Stimulated activated CD8-positive, alpha-beta memory T cell treated with anti-CD3 and anti-CD28 coated beads, Interleukin-7, amount 100 ng/mL, for 48 hours (primary cell): ENCODE results near the gene PDE8B.

Source experiments
- DNase-seq, 2 donors: peaks; one replicate each; pipeline ENCODE4 v3.0.0-alpha.2; 2020; ENCODE audit warnings: low read depth in 1 of 2; ENCODE audit errors: extremely low read depth in 1 of 2

Gene PDE8B

DNA sequence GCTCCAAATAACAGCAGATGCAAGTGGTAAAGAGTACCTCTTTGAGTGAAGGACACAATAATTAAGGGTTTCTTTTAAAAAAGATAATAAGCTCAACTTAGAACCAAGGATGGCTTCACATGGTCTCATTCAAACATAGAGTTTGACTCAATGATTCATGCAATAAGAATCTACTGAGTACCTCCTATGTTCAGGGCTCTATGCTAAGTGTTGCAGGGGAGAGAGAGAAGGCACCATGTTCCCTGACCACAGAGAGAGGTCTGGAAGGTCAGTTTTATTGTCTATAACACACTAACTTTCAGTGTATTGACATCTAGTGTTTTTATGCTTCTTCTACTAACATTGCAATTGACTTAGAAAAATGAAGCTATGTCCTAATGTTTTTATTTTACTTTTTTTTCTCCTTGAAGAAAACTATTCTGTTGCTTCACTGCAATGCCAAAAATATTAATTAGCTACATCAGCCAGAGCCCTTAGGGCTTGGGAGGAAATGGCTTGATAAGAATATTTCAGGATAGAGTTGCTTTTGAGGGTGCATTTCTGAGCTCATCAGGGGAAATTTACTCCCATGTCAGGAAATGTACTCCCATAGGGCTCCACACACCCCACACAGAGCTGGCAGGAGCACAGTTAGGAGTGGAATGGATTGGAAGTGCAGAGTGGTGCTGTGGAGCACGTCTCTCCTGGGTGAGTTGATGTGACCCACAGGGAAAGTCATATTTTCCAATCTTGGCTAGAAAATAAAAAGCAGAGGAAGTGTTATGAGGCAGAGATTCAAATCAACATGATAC, 106.6 kb downstream of the PDE8B start:
- DNase-seq: no peak

DNA sequence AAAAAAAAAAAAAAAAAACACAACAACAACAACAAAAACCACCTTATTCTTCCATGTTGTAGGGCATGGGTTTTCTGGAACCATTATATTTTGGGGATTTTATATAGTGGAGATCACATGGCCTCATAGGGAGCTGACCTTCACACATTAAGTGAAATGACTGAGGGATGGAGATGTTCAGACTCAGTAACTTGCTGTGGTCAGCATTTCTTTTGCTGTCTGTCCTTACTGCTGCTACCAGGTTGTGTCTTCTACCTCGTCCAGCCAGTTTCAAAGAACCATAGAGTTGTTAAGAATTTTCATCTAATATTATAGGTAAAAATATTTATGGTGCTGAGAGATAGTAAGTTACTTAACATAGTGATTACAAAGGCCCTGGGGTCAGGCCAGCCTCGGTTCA, 107.6 kb downstream of the PDE8B start:
- no peak for DNase-seq

DNA sequence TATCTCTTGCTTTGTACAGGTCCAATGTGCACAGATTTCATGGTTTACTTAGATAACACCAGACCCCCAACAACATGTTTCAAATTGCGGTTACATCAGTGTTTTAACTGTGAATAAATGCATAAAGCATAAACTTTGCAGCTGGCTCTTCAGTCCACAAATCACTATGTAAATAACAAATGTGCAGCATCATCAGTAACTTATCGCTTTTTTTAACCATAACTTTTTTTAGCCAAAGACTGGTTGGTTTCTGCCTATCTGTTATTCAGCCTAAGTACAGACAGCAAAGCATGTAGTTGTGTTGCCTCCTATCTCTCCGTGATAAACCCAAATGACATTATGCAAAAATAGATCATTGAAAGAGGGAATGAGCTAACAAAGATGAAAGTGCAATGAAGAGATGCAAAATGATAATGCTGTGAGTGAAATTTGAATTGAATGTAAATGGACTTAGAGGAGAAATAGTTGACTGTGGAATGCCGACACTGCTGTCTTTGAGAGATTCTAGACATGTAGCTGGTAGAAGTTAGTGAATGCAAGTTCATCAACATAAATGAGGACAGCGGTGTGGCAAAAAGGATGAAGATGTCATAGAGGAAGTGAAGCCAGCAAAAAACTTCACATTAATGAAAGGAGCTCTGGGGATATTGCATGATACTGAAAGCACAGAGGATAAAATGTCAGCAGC, 108.8 kb downstream of the PDE8B start:
- no peak for DNase-seq

DNA sequence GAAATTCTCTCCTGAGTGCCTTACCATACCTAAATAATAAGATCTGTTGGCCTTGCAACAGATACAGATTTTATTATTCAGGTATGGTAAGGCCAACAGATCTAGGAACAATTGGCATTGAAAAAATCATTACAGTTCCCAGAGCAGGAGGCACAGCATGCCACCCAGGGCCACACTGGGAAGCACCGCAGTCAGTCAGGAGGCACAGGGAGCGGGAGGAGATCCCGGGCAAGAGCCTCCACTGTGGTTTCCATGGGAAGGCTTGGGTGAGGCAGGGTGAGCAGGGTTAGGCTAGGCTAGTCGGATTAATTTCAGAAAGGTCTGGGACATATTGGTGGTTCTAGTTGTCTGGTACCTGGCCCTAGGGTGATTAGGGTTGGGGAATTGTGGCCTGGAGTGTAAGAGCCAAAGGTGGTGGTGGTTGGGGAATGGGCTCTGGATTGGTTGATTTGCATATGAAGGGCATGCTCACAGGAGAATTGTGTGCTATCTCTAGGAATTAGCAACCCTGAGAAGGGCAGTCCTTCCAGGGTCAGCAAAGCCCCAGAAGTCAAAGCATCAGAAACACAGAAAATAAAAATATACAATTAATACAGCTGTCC, 111.4 kb downstream of the PDE8B start:
- DNase-seq: no peak

DNA sequence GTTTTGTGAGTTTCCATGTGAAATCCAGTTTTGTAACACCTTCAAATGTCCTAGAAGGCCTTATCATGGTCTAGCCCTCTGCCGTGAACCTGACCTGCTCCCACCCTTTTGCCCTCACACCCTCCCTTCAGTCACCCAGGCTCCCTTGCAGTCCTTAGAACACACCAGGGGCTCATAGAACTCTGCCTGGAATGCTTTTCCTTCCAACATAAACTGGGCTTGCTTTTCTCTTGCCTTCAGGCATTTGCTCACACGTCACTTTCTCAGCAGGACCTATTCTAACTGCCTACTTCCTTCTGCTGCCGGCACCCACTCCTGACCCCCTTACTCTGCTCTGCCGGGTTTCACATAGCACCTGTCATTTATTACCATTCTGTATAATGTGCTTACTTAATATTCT, 111.9 kb downstream of the PDE8B start:
- DNase-seq: no peak

DNA sequence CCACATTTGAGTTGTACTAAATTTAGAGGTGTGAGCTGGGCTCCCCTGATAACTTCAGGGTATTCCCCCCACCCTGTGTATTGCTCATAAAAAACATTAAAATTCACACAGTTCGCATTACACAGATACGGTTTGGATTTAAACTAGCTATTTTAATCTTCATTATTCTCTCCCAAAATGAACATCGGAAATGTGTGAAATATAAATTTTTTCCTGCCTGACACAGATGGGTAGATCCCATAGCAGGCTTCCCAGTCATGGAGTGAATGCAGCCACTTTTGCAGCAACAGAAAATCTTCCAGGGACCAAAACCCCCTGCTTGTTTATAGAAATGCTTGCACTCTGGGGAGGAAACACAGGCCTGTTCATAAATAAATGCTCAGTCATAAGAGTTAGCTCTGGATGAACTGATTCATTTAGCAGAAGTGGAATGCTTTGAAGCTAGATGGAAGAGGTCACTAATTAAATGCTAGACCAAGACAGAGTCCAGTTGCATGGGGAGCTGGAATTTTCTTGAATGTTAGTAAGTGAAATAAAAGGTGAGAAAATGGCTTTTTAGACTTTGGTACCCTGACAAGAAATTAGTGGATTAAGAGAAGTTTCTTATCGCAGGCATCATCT, 115.6 kb downstream of the PDE8B start:
- DNase-seq: no peak

DNA sequence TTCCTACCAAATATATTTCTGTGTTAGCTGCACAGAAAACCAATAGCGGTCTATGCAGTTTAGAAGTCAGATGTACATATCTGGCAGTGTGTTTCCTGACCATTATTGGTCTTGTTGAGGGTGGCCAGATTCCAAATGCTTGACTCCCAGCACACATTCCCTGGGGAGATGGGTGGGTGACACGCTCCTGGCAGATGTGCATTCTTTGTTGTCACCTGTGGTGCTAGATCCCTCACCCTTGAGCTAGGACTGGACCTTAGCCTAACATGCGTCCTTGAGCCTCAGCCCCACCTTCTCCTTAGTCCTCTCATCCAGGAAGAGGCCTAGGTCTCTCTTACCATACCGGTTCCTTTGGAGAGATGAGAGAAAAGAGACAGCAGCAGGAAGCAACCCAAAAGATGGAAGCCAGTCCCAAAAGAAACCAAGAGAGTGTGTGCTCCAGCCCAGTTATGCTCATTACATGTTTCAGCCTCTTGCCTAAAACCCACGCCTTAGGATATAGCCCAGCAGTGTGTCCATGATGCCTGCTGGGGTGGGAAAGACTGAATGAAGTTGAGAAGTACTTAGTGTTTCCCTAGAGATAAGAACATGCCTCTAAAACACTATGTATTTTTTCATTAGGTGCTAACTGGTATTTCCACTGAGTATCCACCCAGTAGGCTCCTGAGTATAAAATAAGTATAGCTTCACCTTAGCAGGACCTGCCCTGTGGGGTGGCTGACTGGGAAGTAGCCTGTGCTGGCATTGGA, 116.7 kb downstream of the PDE8B start:
- no peak for DNase-seq

DNA sequence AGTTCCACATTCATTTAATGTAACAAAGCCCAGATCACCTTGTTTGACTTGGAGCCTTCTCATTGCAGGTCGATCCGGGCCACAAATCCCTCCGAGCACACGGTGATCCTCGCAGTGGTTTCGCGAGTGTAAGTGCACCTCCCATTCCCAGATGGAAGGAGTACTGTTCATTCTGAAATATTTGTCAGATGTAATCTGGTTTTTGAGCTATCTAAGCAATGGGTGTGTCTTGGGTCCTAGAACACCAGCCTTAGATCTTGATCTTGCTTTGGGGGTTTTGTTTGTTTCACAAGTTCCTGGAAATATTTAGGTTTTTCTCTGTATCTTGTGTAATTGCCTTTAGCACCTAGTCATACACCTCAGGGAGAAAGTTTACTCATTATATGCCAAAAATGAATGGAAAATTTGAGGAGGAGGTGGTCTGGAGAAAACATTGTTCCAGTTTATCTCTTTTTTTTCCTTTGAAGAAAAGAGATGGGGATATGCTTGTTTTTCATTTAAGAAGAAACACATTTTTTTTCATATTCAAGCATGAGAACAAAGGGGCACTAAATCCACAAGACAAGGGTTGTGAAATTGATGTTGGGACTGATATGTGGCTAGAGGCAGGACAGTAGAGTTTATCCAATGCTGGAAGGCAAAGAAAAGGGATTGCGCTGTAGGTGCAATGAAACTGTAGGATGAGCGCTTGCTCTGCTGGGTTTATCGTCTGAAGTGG, 118.6 kb downstream of the PDE8B start:
- no peak for DNase-seq

DNA sequence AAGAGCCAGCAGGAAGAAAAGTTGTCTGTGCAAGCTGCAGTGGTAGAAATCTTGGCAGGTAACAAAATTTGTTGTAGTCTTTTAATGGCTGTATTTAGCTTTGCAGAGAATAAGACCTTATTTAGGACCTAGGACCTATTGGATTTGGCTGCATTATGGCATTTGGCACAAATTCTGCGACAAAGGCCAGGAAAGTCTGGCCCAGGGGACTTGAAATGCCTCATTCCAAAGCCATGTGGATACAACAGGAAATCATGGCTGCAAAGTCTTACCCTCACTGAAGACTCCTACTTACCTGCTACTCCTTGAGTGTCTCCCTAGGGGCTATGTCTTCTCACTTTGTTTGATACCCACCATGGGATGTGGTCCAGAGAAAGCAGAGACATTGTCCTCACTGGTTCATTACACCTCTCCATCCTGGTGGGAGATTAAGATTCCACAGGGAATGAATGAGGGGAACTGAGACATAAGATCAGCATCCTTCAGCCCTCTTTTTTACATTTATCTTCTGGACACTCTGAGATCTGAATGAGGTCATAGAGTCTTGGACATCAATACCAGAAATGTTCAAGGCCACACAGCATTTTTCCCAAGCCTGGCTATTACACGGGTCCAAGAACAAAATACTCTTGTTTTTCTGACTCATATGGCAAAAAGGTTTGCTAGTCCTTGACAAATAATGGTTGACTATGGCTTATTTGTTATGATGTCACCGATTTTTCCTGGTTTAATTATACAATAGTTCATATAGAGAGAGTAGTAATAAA, 119.4 kb downstream of the PDE8B start:
- no peak for DNase-seq

DNA sequence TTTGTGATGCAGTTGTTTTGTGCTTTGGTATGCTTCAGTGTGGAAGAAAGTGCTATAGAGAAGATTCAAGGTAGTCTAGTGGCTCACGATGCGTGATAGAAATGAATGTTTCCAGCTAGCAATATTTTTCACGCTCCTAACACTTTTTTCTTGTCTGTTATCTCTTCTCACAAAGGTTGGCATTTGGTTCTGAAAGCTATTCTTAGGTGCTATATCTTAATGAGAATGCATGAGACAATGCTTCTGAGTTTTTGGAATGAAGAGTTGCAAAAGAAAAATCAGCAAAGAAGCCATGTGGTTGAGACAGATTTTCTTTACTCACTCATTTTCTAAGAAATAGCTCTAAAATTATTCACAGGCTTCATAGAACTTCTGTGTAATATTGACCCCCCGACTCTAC, 122.6 kb downstream of the PDE8B start:
- no peak for DNase-seq

DNA sequence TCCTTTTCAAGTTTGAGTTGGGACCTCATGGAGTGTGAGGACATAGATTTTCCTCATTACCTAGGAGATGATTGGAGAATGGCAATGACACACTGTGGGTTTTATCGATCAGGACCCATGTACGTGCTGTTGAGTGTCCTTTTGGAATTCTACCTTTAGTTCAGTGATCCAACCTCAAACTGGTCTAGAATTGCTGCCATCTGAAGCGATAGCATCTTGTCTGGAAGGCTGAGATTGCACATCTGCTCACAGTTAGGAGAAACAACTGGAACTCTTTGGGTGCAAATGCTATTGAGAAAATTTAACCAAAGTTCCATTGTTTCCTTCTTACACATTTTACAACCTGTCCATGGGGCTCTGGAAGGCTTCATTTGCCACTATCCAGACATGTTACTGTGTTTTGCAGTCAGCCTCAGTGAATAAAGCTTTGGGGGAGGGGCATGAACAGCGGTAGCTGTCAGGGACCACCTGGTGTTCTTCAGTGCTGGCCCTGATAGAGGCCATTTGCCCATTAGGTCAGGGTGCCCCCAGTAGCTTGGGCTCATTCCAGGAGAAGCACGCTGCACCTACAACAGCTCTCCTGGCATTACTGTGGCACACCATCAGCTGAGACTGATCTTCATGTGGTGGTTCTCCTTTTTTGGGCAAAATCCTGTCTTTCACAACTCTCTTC, 123.1 kb downstream of the PDE8B start:
- no peak for DNase-seq

DNA sequence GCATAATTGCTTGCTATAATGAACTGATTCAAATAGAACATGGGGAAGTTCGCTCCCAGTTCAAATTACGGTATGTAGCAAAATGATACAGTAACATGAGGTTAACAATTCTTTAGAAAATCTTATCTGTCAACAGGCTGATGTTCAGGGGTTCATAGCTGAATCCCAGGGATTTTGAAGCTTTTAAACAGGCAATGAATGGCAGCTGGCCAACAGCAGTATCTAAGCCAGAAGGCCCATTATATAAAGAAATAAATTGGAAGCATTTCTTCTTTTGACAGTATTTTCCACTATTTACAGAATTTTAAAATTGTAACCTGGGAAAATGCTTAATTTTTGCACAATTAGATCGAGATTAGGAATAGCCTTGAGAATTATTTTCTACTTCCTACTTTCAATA, 126.8 kb downstream of the PDE8B start:
- no peak for DNase-seq

DNA sequence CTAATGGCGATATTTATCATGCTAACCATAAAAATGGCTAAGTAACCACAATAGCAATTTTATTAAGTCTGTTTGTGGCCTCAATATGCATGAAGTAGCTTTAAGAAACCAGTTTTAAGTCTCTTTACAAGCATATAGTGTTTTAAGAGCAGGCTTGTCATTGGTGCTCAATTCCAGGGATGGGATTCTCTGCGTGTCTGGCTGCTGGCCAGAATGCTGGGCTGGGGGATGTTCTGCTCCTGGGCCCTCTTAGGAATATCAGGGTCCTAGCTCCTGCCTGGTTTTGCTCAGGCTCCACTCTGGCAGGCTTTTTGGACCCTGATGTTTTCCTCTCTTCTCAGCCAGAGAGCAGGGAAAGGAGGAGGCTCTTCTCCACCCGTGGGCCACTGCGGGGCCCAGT, 127.2 kb downstream of the PDE8B start:
- no peak for DNase-seq

DNA sequence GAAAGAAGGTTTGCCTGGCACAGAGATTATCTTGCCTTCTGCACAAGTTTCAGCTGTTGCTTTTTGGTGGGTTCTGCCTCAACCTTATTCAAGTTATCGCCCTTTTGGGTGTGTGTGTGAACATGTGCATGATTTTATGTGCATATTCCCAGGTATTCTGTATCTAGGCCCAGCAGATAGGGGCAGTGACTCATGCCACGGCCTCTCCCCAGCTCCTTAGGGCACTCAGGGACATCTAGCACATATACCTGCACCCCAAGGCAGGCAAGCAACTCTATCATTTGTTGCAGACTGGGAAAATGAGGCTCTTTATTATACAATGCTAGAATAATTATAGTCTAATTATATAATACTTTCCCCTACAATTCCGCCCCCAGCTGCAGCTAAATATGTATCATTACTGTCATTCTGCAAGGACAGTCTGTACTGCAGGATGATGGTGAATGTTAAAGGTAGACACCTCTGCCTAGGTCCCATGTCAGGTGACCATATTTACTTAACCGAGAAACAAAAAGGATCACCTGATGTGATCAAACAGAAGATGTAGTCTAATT, 128.9 kb downstream of the PDE8B start:
- no peak for DNase-seq

DNA sequence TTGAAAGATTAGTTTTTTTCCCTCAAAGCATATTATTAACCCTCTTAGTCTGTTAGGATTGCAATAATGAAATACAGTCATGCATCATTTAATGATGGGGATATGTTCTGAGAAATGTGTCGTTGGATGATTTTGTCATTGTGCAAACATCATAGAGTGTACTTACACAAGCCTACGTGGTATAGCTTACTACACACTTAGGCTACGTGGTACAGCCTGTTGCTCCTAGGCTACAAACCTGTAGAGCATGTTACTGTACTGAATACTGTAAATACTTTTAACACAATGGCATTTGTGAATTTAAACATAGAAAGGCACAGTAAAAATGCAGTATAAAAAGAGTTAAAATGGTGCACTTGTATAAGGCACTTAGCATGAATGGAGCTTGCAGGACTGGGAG, 132.7 kb downstream of the PDE8B start:
- DNase-seq: no peak

DNA sequence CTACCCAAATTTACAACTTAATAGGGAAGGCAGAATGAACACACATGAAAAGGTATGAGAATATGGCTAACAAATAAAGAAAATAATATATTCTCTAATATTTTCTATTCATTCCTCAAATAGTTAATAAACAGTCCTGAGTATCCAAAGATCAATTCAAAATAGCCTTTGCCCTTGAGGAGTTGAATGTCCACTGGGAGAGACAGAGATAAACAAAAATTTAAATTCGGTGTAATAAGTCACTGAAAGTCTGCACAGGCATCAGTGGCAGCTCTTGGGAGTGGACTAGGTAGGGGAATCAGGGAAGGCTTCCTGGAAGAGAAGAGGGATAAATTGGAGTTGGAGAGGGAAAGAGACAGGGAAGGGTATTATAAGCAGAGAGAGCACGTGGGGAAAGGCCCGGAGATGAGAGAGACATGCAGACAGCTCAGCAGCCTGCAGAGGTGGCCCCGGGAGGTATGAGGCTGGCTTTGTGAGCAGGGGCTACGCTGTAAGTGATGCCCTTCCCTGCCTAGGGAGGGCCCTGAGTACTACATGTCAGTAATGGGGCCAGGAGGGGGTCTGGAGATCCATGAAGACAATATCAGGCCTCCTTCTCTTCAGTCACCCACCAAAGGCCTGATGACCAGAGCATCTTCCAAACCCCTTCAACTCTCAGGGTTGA, 137.1 kb downstream of the PDE8B start:
- no peak for DNase-seq

DNA sequence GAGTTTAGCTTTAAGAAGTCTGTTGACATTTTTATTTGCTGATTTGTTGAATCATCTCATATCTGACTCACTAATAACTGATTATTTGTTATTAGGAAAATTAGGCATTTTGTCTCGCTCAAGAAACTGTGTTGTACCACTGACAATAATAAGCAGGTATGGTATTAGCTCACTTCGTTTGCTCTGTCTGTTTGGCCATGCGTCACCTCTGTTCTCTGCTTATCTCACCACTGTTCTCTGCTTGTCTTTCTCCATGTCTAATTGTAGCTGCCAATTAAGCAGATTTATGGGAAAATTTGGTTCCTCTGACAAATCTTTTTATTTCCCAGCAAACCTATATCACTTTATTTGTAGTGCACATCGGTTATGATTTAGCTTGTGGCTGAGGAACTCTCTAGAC, 142.8 kb downstream of the PDE8B start:
- DNase-seq: no peak

DNA sequence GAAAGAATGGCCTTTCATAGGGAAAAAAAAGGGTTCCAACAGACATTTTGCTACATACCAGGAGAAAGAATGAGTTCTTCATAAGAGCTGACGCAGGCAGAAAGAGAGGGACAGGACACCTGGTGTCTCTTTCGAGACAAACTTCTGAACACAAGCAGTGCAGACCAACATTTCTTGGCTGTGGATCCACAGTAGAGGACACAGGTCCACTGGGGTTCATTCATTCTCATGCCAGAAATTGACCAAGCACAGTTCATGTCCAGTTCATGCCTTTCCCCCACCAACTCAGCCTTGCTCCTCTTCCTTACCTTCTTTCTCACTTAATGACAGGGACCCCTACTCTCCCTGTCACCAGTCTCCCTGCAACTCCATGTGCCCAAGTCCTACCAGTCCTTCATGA, 144.0 kb downstream of the PDE8B start:
- no peak for DNase-seq
